ENCODE data around the gene ARL17B. TPM values are rescaled to one million over a fixed set of nuclear protein-coding genes. Genes with fewer than 3 reads are reported as not detected.
"Not testable (repeated sequence)": the region's sequence is repeated elsewhere in the genome, so short reads cannot be mapped to it uniquely, and the experiment has no call there.

ARL17B gene
- total and polyA plus RNA-seq, 2 of the 8 experiments (the other 6 are each of a cell fraction or from before 2014, with no cell fraction given), result 5.4 to 21.6 TPM

GRCh38 chr17:46259845-46260661 lies 101.5 kb downstream of the ARL17B start (continued):
- TF ChIP-seq RAD21 (IDR thresholded peaks at IDR 0.05 in 1 of 2, conservative IDR thresholded peaks at IDR 0.05 in 1 of 2; ENCODE audit: low read depth in 2 of 2, low read length in 2 of 2), result peak in 1 of 2 experiments; percentile 24; a peak in 1 of 4 replicates

GRCh38 chr17:46256369-46256768 lies 105.2 kb downstream of the ARL17B start:
- ChIA-PET CTCF (ENCODE audit: partially characterized antibody) (interaction anchor here (0.6 kb wide), 1 partner anchor 11 kb away, joined by 3 read pairs; no protein-coding TSS in a partner anchor), POLR2A (ENCODE audit: partially characterized antibody) (interaction anchor here (0.6 kb wide), 1 partner anchor 557 kb away, joined by 3 read pairs; no protein-coding TSS in a partner anchor)
- H2BK15ac ChIP-seq (ENCODE audit: low read length); H3K23ac ChIP-seq (ENCODE audit: insufficient read length); H3K36me3 ChIP-seq (ENCODE audit: control insufficient read depth in 2 of 4, insufficient read depth in 4 of 4, low read length in 3 of 4); H3K27ac ChIP-seq (ENCODE audit: low read depth, low read length); H2AFZ ChIP-seq (ENCODE audit: low read length); H2BK20ac ChIP-seq (ENCODE audit: low read length); H3K4ac ChIP-seq (replicated peaks; ENCODE audit: insufficient read length, low read depth, low read length); H2BK5ac ChIP-seq (ENCODE audit: low read depth, low read length); H2AK5ac ChIP-seq (ENCODE audit: low read depth, low read length); H4K8ac ChIP-seq (ENCODE audit: extremely low read depth, insufficient read depth, low read length); H3K79me2 ChIP-seq (ENCODE audit: control insufficient read depth in 1 of 2, insufficient read depth in 2 of 2, low read length in 2 of 2); H3K18ac ChIP-seq (ENCODE audit: extremely low read depth, low read length); FAIRE-seq; H3K79me1 ChIP-seq (ENCODE audit: low read depth, low read length); H3K14ac ChIP-seq (ENCODE audit: insufficient read length); H4K20me1 ChIP-seq (replicated peaks in 1 of 2; ENCODE audit: control insufficient read depth in 1 of 2, insufficient read depth in 2 of 2, low read length in 2 of 2); H3K56ac ChIP-seq (replicated peaks; ENCODE audit: insufficient read length, low read depth, low read length); DNase-seq (ENCODE audit: low read depth in 1 of 2, low spot score in 2 of 2); H3K4me3 ChIP-seq (ENCODE audit: extremely low read depth in 1 of 4, insufficient read depth in 2 of 4, low read depth in 3 of 4, low read length in 4 of 4); H2BK120ac ChIP-seq (replicated peaks; ENCODE audit: low read depth, low read length); H4K91ac ChIP-seq (replicated peaks; ENCODE audit: insufficient read length, low read length); H3K4me1 ChIP-seq (replicated peaks in 1 of 4; ENCODE audit: control insufficient read depth in 3 of 4, insufficient read depth in 4 of 4, low read length in 3 of 4); H3K4me2 ChIP-seq (ENCODE audit: insufficient read depth in 1 of 2, low read depth in 2 of 2, low read length in 2 of 2); H3K9me3 ChIP-seq (ENCODE audit: insufficient read depth in 2 of 2, low read depth in 1 of 2, low read length in 1 of 2); H4K5ac ChIP-seq (ENCODE audit: insufficient read length, low read depth, low read length); H2BK12ac ChIP-seq (ENCODE audit: low read depth, low read length); H3K27me3 ChIP-seq (replicated peaks in 1 of 4; ENCODE audit: control insufficient read depth in 3 of 4, extremely low read depth in 1 of 4, insufficient read depth in 3 of 4, low read length in 3 of 4); H3K23me2 ChIP-seq (ENCODE audit: low read depth, low read length); H3K9ac ChIP-seq (replicated peaks in 1 of 4; ENCODE audit: extremely low read depth in 1 of 4, low read depth in 3 of 4, low read length in 3 of 4): not testable (repeated sequence)
- WGBS, 2 experiments (ENCODE audit: extremely low coverage in 1 of 2, insufficient coverage in 1 of 2, insufficient read length in 1 of 2, insufficient replicate concordance in 2 of 2, low coverage in 1 of 2, low lambda C conversion rate in 2 of 2, missing lambda C conversion rate in 1 of 2), result 92% methylated on average over 1 of the region's 1 CpG; no CpG with 5 or more reads in 1 of the 2 experiments
